ENCODE data around the gene SHC3.

DNA sequence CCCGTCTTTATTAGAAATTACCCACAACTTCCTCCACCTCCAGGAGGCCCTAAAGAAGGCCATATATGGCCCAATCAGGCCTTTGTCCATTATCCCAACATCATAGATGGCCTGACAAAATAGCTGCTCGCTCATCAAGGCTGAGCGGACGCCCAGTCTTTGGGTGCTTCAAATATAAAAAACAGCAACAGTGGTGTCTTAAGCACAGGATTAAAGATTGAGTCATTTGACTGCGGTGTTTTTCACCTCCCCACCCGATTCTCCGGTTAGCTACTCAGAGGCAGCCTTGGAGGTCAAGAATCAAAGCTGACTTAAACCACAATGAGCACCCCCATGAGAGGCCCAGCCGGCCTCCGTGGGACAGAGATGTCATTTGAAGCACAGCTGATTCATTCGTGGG lies 168.6 kb downstream of the SHC3 start:
- TF ChIP-seq, protein P1, sequence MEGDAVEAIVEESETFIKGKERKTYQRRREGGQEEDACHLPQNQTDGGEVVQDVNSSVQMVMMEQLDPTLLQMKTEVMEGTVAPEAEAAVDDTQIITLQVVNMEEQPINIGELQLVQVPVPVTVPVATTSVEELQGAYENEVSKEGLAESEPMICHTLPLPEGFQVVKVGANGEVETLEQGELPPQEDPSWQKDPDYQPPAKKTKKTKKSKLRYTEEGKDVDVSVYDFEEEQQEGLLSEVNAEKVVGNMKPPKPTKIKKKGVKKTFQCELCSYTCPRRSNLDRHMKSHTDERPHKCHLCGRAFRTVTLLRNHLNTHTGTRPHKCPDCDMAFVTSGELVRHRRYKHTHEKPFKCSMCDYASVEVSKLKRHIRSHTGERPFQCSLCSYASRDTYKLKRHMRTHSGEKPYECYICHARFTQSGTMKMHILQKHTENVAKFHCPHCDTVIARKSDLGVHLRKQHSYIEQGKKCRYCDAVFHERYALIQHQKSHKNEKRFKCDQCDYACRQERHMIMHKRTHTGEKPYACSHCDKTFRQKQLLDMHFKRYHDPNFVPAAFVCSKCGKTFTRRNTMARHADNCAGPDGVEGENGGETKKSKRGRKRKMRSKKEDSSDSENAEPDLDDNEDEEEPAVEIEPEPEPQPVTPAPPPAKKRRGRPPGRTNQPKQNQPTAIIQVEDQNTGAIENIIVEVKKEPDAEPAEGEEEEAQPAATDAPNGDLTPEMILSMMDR (IDR thresholded peaks at IDR 0.05): no peak
- no peak for TF ChIP-seq POLR2A (IDR thresholded peaks at IDR 0.05)
